Esophagus muscularis mucosa (tissue), 3 donors: ENCODE data around the gene SMIM35.

Experiments used
- CTCF ChIP-seq, 3 experiments: fragments of 200-600 bp in 2 of 3; fragments of 450-650 bp in 1 of 3; sonication (generic) in 2 of 3; IDR thresholded peaks; one replicate each; pipeline ENCODE4 v1.5.1; 2017 to 2019; ENCODE audit warnings: antibody characterized with exemption in 3 of 3, mild to moderate bottlenecking in 2 of 3, moderate library complexity in 1 of 3
- POLR2AphosphoS5 ChIP-seq, 2 donors: sonication (generic); formaldehyde crosslinking; IDR thresholded peaks; one replicate each; pipeline ENCODE4 v1.6.1; 2017; ENCODE audit warnings: antibody characterized with exemption in 2 of 2

DNA sequence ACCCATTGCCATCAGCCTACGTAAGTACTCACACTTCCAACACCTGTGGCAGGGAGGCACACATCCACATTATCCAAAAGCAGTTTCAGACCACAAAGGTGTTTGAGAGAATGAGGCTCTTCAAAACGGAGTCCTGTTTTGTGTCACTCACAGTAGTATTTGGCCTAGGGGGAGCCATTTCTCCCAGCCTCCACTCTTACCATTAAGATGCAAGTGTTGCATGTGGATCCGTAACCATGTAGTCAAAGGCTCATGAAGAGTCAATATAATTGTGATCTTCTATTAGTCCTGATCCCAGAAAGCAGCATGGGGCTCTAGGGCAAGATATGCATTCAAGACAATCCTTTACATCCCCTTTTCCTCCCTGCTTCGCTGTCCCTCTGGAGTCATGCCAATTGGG lies 59.1 kb downstream of the SMIM35 start:
- TF ChIP-seq CTCF (IDR thresholded peaks at IDR 0.05) (no peak), POLR2AphosphoS5 (IDR thresholded peaks at IDR 0.05) (no peak)
